ENCODE results near the gene CDSN.

CDSN gene

DNA sequence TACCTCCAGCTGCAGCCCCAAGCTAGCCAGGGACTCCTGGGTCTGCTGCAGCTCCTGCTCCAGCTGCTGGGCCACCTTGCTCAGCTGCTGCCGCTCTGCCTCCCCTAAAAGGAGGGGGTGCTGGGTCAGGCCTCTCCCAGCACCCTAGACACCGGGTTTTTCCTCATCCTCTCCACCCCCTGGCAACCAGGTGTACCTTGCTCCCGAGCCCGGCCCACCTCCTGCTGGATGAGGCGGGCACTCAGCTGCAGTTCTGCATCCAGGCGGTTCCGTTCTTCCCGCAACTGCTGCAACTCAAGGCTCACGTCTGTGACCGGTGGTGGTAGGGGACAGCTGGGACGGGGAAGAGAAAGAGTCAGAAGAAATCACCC is 24.7 kb upstream of the CDSN start:
- no peak for DNase-seq (ENCODE audit: low read depth in 2 of 2)

- DNase-seq (ENCODE audit: low read depth in 2 of 2) = no peak
These were observed 24.2 kb upstream of the CDSN start for GRCh38 chr6:31144296-31144969.

DNA sequence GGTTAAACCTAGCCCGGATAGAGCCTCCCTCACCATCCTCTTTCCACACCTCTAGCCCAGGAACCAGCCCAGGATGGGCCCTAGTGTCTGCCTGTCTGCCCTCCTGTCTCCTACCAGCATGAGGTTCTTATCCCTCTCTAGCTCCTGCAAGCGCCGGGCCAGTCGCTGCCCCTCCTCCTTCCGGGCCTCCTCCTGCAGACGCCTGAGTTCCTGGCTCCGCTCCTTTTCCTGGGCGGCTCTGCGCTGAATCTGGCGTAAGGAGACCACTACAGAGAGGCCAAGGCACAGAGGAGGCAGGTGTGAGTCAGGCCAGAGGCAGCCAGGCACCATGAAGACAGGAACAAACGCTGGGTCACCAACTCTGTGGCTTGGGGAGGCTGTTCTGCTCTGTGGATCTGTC is 22.9 kb upstream of the CDSN start:
- DNase-seq (ENCODE audit: low read depth in 2 of 2) = no peak

GRCh38 chr6:31142361-31142761 is 22.1 kb upstream of the CDSN start:
- no peak for DNase-seq (ENCODE audit: low read depth in 2 of 2)

DNA sequence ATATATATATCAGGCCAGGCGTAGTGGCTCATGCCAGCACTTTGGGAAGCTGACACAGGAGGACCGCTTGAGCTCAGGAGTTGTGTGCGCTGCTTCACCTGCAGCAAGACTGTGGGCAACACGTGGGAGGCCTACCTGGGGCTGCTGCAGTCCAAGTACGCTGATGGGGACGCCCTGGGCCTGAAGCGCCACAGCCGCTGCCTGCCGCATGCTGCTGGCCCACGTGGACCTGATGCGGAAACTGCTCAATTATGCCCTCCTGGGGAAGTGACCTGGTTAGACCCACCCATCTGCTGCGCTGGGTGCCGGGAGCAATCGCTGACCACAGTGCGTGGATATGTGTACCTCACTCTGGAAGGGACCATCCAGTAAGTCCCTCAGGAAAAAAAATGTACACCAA is 20.4 kb upstream of the CDSN start:
- DNase-seq (ENCODE audit: low read depth in 2 of 2) = no peak

DNA sequence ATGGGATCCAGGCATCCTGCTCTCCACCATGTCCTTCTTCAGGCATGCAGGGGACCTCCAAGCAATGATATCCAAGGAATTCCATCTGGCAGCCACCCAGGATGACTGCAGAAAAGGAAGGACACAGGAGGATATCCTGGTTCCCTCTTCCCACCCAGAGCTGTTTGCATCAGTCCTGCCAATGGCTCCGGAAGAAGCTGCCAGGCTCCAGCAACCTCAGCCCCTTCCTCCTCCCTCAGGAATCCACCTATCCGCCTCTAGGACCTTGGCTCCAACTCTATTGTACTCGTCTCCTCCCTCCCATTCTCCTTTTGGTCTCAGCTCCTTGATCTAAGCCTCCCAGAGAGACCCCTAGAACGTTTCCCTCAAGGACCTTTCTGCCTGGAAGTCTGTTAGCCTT is 19.4 kb upstream of the CDSN start:
- DNase-seq (ENCODE audit: low read depth in 2 of 2) = no peak

DNA sequence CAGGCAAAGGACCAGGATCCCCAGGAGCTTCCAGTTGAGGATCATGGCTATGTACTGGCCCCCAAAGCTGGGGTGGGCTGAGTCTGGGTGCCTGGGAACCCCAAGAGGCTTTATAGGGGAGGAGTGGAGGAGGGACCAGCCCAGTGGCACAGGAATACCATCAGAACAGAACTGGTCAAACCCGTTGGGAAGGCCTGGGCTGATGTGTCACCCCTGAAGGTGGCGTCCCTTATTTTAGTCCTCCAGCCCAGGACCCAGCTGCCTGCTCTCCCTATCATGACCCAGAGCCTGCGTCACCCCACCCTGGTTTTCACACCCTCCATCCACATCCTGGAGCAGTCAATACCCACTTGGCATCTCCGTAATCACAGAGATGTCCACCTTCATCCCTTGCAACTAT is 18.7 kb upstream of the CDSN start, which contains the start of gene PSORS1C2:
Gene PSORS1C2 (minus strand): TSS at position 85 of the 400 bp plus-strand sequence. CDS start 40 bp downstream, at position 45.
- DNase-seq (ENCODE audit: low read depth in 2 of 2) = no peak

GRCh38 chr6:31135710-31136109 is 15.5 kb upstream of the CDSN start:
- DNase-seq (ENCODE audit: low read depth in 2 of 2) = no peak

DNA sequence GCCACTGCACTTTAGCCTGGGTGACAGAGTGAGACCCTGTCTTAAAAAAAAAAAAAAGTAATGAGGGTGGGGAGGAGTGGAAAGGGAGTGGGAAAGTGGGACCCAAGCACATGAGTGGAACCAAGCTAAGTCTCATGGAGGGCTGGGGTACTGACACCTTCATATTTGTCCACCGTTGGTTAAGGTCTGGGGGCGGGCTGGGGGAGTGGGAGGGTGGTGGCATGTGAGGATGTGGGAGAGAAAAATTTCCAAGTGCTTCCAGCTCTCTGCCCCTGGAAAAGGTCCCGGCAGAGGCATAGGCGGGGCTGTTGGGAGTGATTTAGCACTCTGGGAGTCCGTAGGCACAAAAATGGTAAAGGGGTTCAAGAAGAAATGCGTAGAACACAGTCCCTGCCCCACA is 12.6 kb upstream of the CDSN start:
- no peak for DNase-seq (ENCODE audit: low read depth in 2 of 2)

GRCh38 chr6:31131595-31131994 is 11.3 kb upstream of the CDSN start:
- DNase-seq (ENCODE audit: low read depth in 2 of 2) = no peak

GRCh38 chr6:31130751-31131150 is 10.5 kb upstream of the CDSN start:
- DNase-seq (ENCODE audit: low read depth in 2 of 2) = no peak

DNA sequence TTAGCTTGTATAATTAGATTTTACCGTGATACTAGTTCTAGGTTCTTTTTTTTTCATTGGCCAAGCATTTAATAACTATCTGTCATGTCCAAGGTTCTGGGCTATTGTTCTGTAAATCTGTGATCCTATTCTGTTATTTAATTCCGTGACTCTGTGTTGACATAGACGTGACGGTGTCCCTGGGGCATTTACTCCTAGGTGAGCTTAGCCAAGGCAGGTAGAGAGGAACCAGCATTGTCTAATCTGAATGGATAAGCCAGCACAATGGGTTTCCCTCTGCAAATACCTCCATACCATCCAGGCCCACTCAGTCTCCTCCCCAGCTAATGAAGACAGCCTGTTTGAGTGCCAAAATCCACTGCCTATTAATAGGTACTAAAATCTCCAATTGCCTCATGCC is 8.9 kb upstream of the CDSN start:
- no peak for DNase-seq (ENCODE audit: low read depth in 2 of 2)

- DNase-seq (ENCODE audit: low read depth in 2 of 2) = peak; percentile 43 to 66
These were observed 7.9 kb upstream of the CDSN start for GRCh38 chr6:31128093-31128676.

DNA sequence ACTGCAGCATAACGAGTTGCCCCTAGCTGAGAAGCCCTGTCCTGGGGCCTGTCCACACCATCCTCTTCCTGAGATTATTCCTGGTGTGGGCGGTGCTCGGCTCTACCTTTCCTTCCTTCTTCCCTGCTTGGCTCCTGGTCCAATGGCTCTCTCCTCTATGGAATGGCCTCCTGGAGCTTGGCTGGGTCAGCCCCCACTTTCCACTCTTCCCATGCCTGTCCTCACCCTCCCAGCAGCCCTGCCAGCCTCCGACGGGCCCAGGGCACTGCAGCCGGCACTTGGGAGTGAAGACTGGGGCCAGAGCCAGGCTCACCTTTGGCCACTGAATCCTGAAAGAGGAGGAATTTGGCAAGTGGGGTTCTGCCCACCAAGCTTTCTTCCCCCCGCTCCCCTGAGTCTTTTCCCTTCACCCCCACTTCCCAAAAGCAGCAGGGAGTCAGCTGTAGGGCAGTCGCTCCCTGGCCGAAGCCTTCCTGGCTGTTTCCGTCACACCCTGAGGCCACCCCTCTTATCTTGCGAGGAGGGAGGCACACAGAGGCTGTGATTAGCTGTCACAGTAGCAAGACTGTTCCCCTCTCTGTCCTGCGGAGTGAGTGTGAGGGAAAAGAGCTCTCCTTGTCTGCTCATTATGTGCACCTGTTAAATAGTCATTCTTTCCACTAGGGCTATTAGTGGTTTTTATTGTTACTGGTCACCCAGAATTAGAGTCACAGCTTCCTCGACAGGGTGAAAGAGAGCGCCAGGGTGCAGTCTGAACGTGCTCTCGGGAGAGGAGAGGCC is 6.3 kb upstream of the CDSN start:
- no peak for DNase-seq (ENCODE audit: low read depth in 2 of 2)

DNA sequence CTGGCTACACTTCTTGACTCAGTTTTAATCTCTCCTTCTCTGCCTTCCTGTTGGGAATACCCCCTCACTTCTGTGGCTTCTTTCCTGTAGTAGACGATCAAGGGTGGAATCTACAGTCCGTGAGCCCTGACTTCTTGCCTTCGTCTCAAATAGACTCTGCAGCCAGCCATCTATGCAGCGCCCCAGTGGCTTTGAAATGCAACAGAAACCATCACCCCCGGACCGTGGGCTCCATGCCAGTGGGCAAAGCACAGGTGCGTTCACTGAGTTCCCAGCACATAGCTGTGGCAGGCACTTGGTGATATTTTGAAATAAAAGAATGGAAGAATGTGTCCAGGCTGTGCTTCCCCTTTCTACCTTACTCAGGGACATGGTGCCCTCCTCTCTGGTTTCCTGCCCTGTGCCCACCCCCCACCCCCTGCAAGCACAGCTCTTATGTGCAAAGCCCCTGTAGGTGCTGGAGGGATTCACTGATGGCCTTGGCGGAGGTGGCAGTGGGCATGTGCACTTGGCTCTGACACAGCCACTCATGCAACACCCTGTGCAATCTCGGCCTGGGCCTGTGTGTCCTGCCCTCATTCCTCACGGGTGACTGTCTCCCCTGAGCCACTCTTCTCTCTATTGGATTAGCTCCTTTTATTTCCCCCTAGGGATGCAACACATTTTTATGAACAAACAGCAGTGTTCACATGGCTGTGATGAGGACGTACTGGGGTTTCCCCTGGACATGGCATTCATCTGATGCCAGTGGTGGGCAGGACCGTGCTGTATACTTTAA is 5.5 kb upstream of the CDSN start:
- DNase-seq (ENCODE audit: low read depth in 2 of 2) = no peak

DNA sequence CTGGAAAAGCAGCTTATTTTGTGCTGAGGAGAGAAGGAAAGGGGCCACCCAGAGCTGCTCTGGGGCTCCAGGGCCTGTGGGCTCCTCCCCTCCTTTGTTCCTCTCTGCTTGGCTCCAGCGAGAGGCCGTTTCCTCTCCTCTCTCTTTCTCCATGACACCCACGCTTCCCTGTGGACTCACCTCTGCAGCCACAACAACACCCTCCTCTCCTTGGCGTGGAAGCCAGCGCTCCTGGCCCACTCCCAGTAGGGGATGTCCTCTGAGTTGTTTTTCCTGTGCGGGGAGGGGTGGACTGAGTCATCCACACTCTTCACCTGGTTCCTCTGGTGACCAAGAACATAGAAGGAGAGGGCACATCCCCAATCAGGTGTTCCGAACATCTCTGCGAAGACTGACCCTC is 4.9 kb upstream of the CDSN start:
- no peak for DNase-seq (ENCODE audit: low read depth in 2 of 2)

- no peak for DNase-seq (ENCODE audit: low read depth in 2 of 2)
These were observed 2.8 kb upstream of the CDSN start for GRCh38 chr6:31122791-31123706.

DNA sequence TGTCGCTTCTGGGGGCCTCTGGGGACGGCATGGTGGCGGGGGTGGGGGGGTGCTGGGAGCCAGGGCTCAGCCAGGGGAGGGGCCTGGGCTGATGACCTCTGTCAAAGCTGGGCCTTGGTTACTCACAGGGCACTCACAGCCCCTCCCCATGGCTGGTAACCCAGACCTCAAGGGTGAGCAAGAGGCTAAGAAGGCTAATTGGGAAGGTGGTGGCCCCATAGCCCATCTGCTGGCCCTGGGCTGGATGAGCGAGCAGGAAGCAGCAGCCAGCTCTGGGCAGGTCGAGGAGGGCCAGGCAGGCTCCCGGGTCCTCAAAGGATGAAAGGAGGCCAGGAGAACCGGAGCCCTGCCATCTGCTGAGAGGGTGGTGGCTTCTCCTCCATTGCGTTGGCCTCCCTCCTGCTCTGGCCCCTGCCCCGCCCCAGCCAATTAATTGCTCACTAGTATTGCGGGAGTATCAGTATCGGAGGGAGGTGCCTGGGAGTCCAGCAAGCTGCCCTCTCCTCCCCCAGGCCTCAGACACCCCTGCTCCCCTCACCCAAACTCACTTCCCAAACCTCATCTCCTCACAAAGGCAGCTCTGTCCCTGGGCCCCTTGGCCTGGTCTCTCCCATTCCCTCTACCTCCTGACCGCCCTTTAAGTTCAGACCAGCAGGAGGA is 1.0 kb upstream of the CDSN start:
- DNase-seq (ENCODE audit: low read depth in 2 of 2) = no peak

- DNase-seq (ENCODE audit: low read depth in 2 of 2) = no peak
These were observed 2.1 kb downstream of the CDSN start for GRCh38 chr6:31118178-31118577.

GRCh38 chr6:31116661-31117385 is 3.4 kb downstream of the CDSN start:
- no peak for DNase-seq (ENCODE audit: low read depth in 2 of 2)
